Stomach (tissue), 4 donors: ENCODE measurements around the gene UBE2D1.

Experiments used
- POLR2A ChIP-seq, 4 donors: fragments of 450-650 bp; IDR thresholded peaks; one replicate each; pipeline ENCODE4 v1.6.1; 2016; ENCODE audit warnings: antibody characterized with exemption in 4 of 4, control low read depth in 2 of 4, mild to moderate bottlenecking in 1 of 4, moderate library complexity in 1 of 4
- POLR2AphosphoS5 ChIP-seq, 3 donors: sonication (generic); formaldehyde crosslinking; IDR thresholded peaks; one replicate each; pipeline ENCODE4 v1.6.1; 2016; ENCODE audit warnings: antibody characterized with exemption in 3 of 3
- TF ChIP-seq, protein P1 (sequence below), 7 experiments: fragments of 450-650 bp in 4 of 7; fragments of 200-600 bp in 3 of 7; sonication (generic) in 3 of 7; IDR thresholded peaks; one replicate each; pipeline ENCODE4 v1.5.1; 2016 to 2019; ENCODE audit warnings: antibody characterized with exemption in 7 of 7, control low read depth in 2 of 7, mild to moderate bottlenecking in 1 of 7

DNA sequence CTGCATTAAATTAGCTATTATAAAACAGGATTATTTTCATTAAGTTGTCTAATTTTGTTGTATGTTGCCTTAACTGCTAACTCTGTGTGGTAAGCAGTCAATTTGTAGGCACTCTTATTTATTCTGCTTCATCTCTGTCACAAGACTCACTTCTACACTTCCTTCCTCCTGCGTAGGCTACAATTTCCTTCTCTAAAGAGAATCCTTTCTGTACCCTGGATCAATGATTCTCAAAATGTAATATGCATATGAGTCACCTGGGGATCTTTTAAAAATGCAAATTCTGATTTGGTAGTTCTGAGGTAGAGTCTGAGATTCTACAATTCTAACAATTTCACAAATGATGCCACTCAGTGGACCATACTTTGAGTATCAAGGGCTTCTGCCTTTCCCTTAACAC is 4.4 kb upstream of the UBE2D1 start:
- TF ChIP-seq, protein P1, sequence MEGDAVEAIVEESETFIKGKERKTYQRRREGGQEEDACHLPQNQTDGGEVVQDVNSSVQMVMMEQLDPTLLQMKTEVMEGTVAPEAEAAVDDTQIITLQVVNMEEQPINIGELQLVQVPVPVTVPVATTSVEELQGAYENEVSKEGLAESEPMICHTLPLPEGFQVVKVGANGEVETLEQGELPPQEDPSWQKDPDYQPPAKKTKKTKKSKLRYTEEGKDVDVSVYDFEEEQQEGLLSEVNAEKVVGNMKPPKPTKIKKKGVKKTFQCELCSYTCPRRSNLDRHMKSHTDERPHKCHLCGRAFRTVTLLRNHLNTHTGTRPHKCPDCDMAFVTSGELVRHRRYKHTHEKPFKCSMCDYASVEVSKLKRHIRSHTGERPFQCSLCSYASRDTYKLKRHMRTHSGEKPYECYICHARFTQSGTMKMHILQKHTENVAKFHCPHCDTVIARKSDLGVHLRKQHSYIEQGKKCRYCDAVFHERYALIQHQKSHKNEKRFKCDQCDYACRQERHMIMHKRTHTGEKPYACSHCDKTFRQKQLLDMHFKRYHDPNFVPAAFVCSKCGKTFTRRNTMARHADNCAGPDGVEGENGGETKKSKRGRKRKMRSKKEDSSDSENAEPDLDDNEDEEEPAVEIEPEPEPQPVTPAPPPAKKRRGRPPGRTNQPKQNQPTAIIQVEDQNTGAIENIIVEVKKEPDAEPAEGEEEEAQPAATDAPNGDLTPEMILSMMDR (IDR thresholded peaks at IDR 0.05), result no peak
- TF ChIP-seq POLR2AphosphoS5 (IDR thresholded peaks at IDR 0.05) (no peak), POLR2A (IDR thresholded peaks at IDR 0.05) (no peak)
